HFF-Myc (cell line): ENCODE results near the gene CCDC87.

ENCODE experiments used
- DNase-seq: peaks from one replicate; pipeline ENCODE4 v3.0.0-alpha.2; 2011; ENCODE audit warnings: low read depth; ENCODE audit errors: extremely low read depth
- H3K4me3 ChIP-seq: replicated peaks from 2 replicates; pipeline ENCODE4 v1.5.1; 2011; ENCODE audit warnings: low read depth, mild to moderate bottlenecking, control low read depth, low read length
- CTCF ChIP-seq: IDR thresholded peaks from 2 replicates; pipeline ENCODE4 v1.5.1; 2012; ENCODE audit warnings: mild to moderate bottlenecking, low read depth, low read length, control low read depth; ENCODE audit errors: missing control alignments

CCDC87 gene

DNA sequence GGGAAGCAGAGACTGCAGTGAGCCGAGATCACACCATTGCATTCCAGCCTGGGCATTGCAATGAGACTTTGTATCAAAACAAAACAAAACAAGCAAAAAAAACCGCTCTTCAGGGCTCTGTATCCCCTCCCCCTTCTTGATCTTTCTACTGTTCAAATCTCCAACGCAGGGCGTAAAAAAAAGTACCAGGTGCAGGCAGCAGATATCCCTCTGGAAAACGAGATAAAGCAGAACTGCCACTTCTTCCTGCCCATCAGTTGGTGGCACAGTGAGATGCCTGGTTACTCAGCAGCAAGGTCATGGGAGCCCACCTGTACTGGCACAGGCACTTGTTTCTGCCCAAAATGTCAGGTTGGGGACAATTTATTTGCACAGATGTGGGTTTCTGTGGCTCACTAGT is 11.3 kb upstream of the CCDC87 start:
- H3K4me3 ChIP-seq, result no peak overlapping the region
- no peak for DNase-seq
- no peak for TF ChIP-seq CTCF

- TF ChIP-seq CTCF, result no peak
- no peak for DNase-seq
- H3K4me3 ChIP-seq, result no peak overlapping the region
Measured at GRCh38 chr11:66603072-66603471, 10.2 kb upstream of the CCDC87 start.

- no peak overlapping the region for H3K4me3 ChIP-seq
- no peak for DNase-seq
- TF ChIP-seq CTCF, result no peak
Measured at GRCh38 chr11:66600631-66601233, 7.9 kb upstream of the CCDC87 start.

GRCh38 chr11:66600219-66600618 is 7.4 kb upstream of the CCDC87 start:
- H3K4me3 ChIP-seq, result no peak overlapping the region
- no peak for TF ChIP-seq CTCF
- DNase-seq, result no peak

GRCh38 chr11:66598993-66599392 is 6.1 kb upstream of the CCDC87 start:
- TF ChIP-seq CTCF, result no peak
- DNase-seq, result no peak

GRCh38 chr11:66595245-66595904 is 2.5 kb upstream of the CCDC87 start:
- H3K4me3 ChIP-seq, result no peak overlapping the region
- DNase-seq, result no peak
- no peak for TF ChIP-seq CTCF

More at GRCh38 chr11:66598993-66599392, 6.1 kb upstream of the CCDC87 start:
- H3K4me3 ChIP-seq, result no peak overlapping the region
